Activated naive CD4-positive, alpha-beta T cell treated with anti-CD3 and anti-CD28 coated beads, Interleukin-2, amount 10 ng/mL, durations not matched to agents 7 days and 5 days (primary cell): ENCODE measurements around the gene WDR19.
"Not testable (repeated sequence)": the region's sequence is repeated elsewhere in the genome, so short reads cannot be mapped to it uniquely, and the experiment has no call there.

ENCODE experiments used
- CTCF ChIA-PET: fragments of 350-600 bp; sonication (Branson Sonifier 250); formaldehyde crosslinking; loops from one replicate; lab custom pipeline; 2021; ENCODE audit warnings: antibody characterized with exemption; lab: Charles Lee
- DNase-seq: peaks from one replicate; pipeline ENCODE4 v3.0.0-alpha.2; 2020
- H3K27ac Mint-ChIP-seq: one replicate; pipeline ENCODE4 v1.8.0; 2021; ENCODE audit warnings: mild to moderate bottlenecking, moderate library complexity, mixed read lengths
- H3K27me3 Mint-ChIP-seq: one replicate; pipeline ENCODE4 v1.8.0; 2021; ENCODE audit warnings: mild to moderate bottlenecking, mixed read lengths
- H3K36me3 Mint-ChIP-seq: one replicate; pipeline ENCODE4 v1.8.0; 2021; ENCODE audit warnings: mixed read lengths
- H3K4me1 Mint-ChIP-seq: one replicate; pipeline ENCODE4 v1.8.0; 2021; ENCODE audit warnings: mixed read lengths
- H3K4me3 Mint-ChIP-seq: one replicate; pipeline ENCODE4 v1.8.0; 2021; ENCODE audit warnings: mild to moderate bottlenecking, moderate library complexity, mixed read lengths
- H3K9me3 Mint-ChIP-seq: one replicate; pipeline ENCODE4 v1.8.0; 2021; ENCODE audit warnings: mixed read lengths

WDR19 gene

GRCh38 chr4:39181905-39182638, at the start of gene WDR19:
TSS of gene WDR19 (plus strand) at chr4:39182529. CDS start at chr4:39182558, 29 bp downstream.
- peak; percentile 99 for DNase-seq
- Mint-ChIP-seq H3K4me1 (peaks cover 12% of the 10 kb centered on the region), H3K9me3 (no peaks in the 10 kb centered on the region), H3K27ac (peak within 1 kb of the TSS; percentile 65), H3K4me3 (no peak within 1 kb of the TSS), H3K36me3 (no peaks in the 10 kb centered on the region), H3K27me3 (no peaks in the 10 kb centered on the region)
- CTCF ChIA-PET: interaction anchor here (0.5 to 1.0 kb wide), 10 partner anchors 9 to 543 kb away, joined by 3 to 4 read pairs (median 3); no protein-coding TSS in a partner anchor

DNA sequence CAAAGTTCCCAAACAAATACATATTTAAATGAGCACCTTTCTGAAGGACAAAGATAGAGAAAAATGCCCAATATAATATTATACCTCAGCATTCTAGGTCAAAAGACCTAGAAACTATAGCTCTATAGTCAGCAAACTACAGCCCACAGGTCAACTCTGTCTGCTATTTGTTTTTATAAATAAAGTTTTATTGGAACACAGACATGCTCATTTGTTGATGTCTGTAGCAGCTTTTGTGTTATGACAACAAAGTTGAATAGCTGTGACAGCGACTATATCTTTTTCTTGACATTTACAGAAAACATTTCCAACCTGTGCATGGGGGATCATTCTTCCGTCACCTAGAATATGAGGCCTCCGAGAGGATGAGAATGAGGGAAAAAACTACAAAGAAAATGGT, 48.7 kb upstream of the WDR19 start:
- H3K9me3 Mint-ChIP-seq: no peaks in the 10 kb centered on the region
- no peak for DNase-seq
- H3K27ac Mint-ChIP-seq: peak overlapping the region; percentile 68
- CTCF ChIA-PET: interaction anchor here (0.7 to 4.5 kb wide), 7 partner anchors 14 to 374 kb away, joined by 3 to 122 read pairs (median 3); no protein-coding TSS in a partner anchor
- H3K4me3 Mint-ChIP-seq: no peak overlapping the region
- H3K27me3 Mint-ChIP-seq: no peaks in the 10 kb centered on the region
- peaks cover 16% of the 10 kb centered on the region for H3K36me3 Mint-ChIP-seq
- peaks cover 16% of the 10 kb centered on the region for H3K4me1 Mint-ChIP-seq

DNA sequence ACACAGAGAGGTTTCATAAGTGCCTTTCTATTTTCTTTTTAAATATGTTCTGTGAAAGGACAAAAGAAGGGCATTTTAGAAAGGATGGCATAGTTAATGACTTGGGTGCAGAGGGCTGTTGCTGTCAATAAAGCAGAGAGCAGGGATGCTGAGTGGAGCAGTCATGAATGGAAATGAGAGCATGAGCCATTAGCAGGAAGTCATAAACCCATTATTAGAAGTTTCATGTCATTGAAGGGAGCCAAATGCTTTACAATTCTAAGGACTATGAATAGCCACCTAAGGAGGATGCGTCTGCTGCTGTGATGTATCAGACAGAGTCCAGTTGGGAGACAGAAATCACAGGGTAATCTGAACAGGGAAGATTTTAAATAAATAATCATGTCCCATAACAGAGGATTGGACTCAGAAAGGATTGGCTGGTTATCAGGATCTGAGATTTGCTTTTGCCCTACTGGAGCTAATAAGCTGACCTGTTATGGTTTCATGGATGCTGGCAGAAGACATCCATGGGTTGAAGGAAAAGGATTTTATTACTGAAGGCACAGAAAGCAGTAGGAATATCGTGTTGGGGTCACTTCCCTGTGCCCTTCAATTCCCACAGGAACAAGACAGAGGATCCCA, 47.5 kb upstream of the WDR19 start:
- CTCF ChIA-PET: interaction anchor here (0.6 to 4.5 kb wide), 29 partner anchors 10 to 375 kb away, joined by 3 to 122 read pairs (median 3); no protein-coding TSS in a partner anchor
- Mint-ChIP-seq H3K27me3 (no peaks in the 10 kb centered on the region), H3K4me3 (no peak overlapping the region), H3K27ac (no peak overlapping the region), H3K36me3 (peaks cover 13% of the 10 kb centered on the region), H3K4me1 (peaks cover 16% of the 10 kb centered on the region), H3K9me3 (no peaks in the 10 kb centered on the region)
- no peak for DNase-seq

DNA sequence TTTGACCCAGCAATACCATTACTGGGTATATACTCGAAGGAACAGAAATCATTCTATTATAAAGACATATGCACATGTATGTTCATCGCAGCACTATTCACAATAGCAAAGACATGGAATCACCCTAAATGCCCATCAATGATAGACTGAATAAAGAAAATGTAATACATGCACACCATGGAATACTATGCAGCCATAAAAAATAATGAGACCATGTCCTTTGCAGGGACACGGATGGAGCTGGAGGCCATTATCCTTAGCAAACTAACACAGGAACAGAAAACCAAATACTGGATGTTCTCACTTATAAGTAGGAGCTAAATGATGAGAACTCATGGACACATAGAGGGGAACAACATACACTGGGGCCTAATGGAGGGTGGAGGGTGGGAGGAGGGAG, 44.1 kb upstream of the WDR19 start:
- CTCF ChIA-PET: interaction anchor here (2.2 kb wide), 1 partner anchor 236 kb away, joined by 13 read pairs; no protein-coding TSS in a partner anchor
- peaks cover 16% of the 10 kb centered on the region for H3K4me1 Mint-ChIP-seq

GRCh38 chr4:39146211-39146610, 36.1 kb upstream of the WDR19 start:
- Mint-ChIP-seq H3K27me3 (no peaks in the 10 kb centered on the region), H3K4me1 (peaks cover 5% of the 10 kb centered on the region), H3K36me3 (no peaks in the 10 kb centered on the region), H3K4me3 (no peak overlapping the region), H3K27ac (no peak overlapping the region), H3K9me3 (no peaks in the 10 kb centered on the region)
- DNase-seq: no peak
- CTCF ChIA-PET: interaction anchor here (1.0 kb wide), 1 partner anchor 243 kb away, joined by 3 read pairs; no protein-coding TSS in a partner anchor

More for the DNA sequence above, 44.1 kb upstream of the WDR19 start:
- H3K27ac Mint-ChIP-seq, H3K9me3 Mint-ChIP-seq, H3K27me3 Mint-ChIP-seq, DNase-seq, H3K36me3 Mint-ChIP-seq, H3K4me3 Mint-ChIP-seq: not testable (repeated sequence)

DNA sequence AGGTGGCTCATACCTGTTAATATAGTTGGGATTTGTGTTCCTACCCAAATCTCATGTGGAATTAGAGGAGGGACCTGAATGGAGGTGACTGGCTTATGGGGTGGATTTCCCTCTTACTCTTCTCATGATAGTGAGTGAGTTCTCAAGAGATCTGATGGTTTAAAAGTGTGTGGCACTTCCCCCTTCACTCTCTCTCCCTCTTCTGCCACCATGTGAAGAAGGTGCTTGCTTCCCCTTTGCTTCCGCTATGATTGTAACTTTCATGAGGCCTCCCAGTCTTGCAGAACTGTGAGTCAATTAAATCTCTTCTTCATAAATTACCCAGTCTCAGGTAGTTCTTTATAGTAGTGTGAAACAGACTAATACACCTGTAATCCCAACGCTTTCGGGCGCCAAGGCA, 28.3 kb upstream of the WDR19 start:
- Mint-ChIP-seq H3K27ac (no peak overlapping the region), H3K36me3 (no peaks in the 10 kb centered on the region), H3K4me3 (no peak overlapping the region), H3K9me3 (no peaks in the 10 kb centered on the region), H3K27me3 (no peaks in the 10 kb centered on the region), H3K4me1 (peaks cover 5% of the 10 kb centered on the region)
- CTCF ChIA-PET: no interaction called here
- no peak for DNase-seq

- no peak overlapping the region for H3K27ac Mint-ChIP-seq
- no peaks in the 10 kb centered on the region for H3K27me3 Mint-ChIP-seq
- H3K4me3 Mint-ChIP-seq: no peak overlapping the region
- no peaks in the 10 kb centered on the region for H3K9me3 Mint-ChIP-seq
- H3K36me3 Mint-ChIP-seq: no peaks in the 10 kb centered on the region
- DNase-seq: no peak
- H3K4me1 Mint-ChIP-seq: no peaks in the 10 kb centered on the region
- CTCF ChIA-PET: no interaction called here
These were observed 24.8 kb upstream of the WDR19 start for GRCh38 chr4:39157520-39157919.

DNA sequence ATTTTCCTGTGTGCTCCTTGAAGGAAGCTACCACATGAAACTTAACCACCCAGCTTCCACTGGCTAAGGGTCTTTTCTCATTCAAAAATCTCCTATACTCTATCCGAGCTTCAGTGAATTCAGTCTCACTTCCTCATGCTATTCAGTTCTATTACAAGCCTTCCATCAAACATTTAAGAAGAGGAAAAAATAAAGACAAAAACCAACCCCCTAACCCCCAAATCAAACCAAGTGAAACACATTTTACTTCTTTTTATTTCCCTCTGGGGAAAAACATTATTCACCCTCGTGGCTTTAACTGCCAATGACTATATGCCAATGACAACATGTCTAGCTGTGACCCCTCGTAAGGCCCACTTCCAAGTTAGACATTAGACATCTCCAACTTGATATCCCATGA, 16.2 kb upstream of the WDR19 start:
- no peak for DNase-seq
- CTCF ChIA-PET: interaction anchor here (0.8 to 1.2 kb wide), 2 partner anchors 16 to 24 kb away, joined by 3 to 4 read pairs; no protein-coding TSS in a partner anchor

DNA sequence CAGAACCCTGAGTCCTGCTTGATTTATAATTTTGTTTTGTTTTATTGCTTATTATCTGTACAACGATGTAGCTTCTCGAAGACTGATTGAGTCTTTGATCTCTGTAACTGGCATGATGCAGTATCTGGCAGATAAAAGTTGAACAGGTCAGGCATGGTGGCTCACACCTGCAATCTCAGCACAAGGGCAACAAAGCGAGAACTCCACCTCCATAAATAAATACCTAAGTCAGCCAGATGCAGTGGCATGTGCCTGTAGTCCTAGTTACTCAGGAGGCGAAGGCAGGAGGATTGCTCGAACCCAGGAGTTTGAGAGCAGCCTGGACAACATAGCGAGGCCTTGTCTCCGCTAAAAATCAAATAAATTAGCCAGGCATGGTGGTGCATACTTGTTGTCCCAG, 15.7 kb upstream of the WDR19 start:
- Mint-ChIP-seq H3K4me1 (peaks cover 2% of the 10 kb centered on the region), H3K9me3 (peaks cover 6% of the 10 kb centered on the region), H3K27me3 (peaks cover 21% of the 10 kb centered on the region), H3K4me3 (no peak overlapping the region), H3K36me3 (no peaks in the 10 kb centered on the region), H3K27ac (no peak overlapping the region)
- CTCF ChIA-PET: interaction anchor here (0.8 to 1.2 kb wide), 2 partner anchors 15 to 24 kb away, joined by 3 to 4 read pairs; no protein-coding TSS in a partner anchor
- DNase-seq: no peak

More for the DNA sequence above, 16.2 kb upstream of the WDR19 start:
- no peak overlapping the region for H3K4me3 Mint-ChIP-seq
- H3K4me1 Mint-ChIP-seq: peaks cover 2% of the 10 kb centered on the region
- H3K27ac Mint-ChIP-seq: no peak overlapping the region
- peaks cover 21% of the 10 kb centered on the region for H3K27me3 Mint-ChIP-seq
- H3K36me3 Mint-ChIP-seq: no peaks in the 10 kb centered on the region
- H3K9me3 Mint-ChIP-seq: peaks cover 6% of the 10 kb centered on the region

- peaks cover 20% of the 10 kb centered on the region for H3K27me3 Mint-ChIP-seq
- peaks cover 6% of the 10 kb centered on the region for H3K9me3 Mint-ChIP-seq
These were observed 12.9 kb upstream of the WDR19 start for GRCh38 chr4:39169426-39169825.

GRCh38 chr4:39170301-39170700, 12.0 kb upstream of the WDR19 start:
- H3K36me3 Mint-ChIP-seq: peaks cover 1% of the 10 kb centered on the region
- no peak overlapping the region for H3K4me3 Mint-ChIP-seq
- DNase-seq: no peak
- no peak overlapping the region for H3K27ac Mint-ChIP-seq
- CTCF ChIA-PET: no interaction called here
- H3K4me1 Mint-ChIP-seq: peaks cover 2% of the 10 kb centered on the region
- peaks cover 25% of the 10 kb centered on the region for H3K27me3 Mint-ChIP-seq
- peaks cover 6% of the 10 kb centered on the region for H3K9me3 Mint-ChIP-seq

More at GRCh38 chr4:39169426-39169825, 12.9 kb upstream of the WDR19 start:
- CTCF ChIA-PET: no interaction called here
- no peak overlapping the region for H3K4me3 Mint-ChIP-seq
- peaks cover 1% of the 10 kb centered on the region for H3K36me3 Mint-ChIP-seq
- DNase-seq: no peak
- H3K4me1 Mint-ChIP-seq: peaks cover 2% of the 10 kb centered on the region
- no peak overlapping the region for H3K27ac Mint-ChIP-seq

DNA sequence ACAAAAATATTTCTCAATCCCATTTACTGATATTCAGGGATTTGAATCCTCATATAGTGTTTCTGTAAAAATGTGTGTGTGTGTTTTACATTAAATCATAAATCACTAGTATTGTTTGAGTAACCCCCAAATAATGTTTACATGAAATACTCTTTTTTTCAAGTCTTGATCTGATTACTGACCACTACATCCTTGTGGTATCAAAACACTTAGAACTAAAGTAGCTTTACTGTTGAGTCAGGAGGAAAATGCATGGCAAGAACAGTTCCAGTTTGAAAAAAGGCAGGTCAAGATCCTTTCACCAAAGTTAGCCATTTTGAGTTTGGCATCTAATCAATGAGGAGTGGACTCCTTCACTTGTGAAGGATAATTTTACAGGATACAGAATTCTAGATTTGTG, 3.6 kb upstream of the WDR19 start:
- Mint-ChIP-seq H3K36me3 (no peaks in the 10 kb centered on the region), H3K4me1 (peaks cover 7% of the 10 kb centered on the region), H3K4me3 (no peak overlapping the region), H3K27ac (no peak overlapping the region), H3K27me3 (peaks cover 25% of the 10 kb centered on the region), H3K9me3 (no peaks in the 10 kb centered on the region)
- CTCF ChIA-PET: interaction anchor here (0.7 to 1.1 kb wide), 2 partner anchors 191 to 318 kb away, joined by 4 read pairs; no protein-coding TSS in a partner anchor
- no peak for DNase-seq

DNA sequence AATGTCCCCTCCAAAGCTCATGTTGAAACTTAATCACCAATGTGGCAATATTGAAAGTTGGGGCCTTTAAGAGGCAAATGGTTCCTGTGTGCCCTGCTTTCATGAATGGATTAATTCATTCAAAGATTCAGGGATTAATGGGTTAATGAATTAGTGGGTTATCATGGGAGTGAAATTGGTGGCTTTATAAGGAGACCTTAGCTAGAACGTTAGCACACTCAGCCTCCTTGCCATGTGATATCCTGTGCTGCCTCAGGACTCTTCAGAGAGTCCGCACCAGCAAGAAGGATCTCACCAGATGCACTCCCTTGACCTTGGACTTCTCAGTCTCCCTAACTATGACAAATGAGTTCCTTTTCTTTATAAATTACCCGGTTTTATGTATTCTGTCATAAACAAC, 2.6 kb upstream of the WDR19 start:
- H3K4me1 Mint-ChIP-seq: peaks cover 9% of the 10 kb centered on the region
- no peak for DNase-seq
- H3K4me3 Mint-ChIP-seq: no peak overlapping the region
- CTCF ChIA-PET: interaction anchor here (1.1 kb wide), 1 partner anchor 319 kb away, joined by 4 read pairs; no protein-coding TSS in a partner anchor
- no peaks in the 10 kb centered on the region for H3K9me3 Mint-ChIP-seq
- H3K27me3 Mint-ChIP-seq: peaks cover 20% of the 10 kb centered on the region
- no peak overlapping the region for H3K27ac Mint-ChIP-seq
- H3K36me3 Mint-ChIP-seq: no peaks in the 10 kb centered on the region

DNA sequence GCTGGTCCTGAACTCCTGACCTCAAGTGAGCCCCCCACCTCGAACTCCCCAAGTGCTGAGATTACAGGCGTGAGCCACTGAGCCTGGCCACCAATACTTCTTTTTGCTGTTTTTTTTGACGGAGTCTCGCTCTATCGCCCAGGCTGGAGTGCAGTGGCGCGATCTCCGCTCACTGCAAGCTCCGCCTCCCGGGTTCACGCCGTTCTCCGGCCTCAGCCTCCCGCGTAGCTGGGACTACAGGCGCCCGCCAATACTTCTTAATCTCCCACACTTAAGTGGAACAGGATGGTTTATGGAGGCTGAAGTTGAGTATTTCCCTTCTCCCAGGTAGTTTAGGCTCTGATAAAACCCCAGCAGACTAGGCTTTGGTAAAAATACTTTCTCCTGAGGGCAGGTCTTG, 1.7 kb upstream of the WDR19 start:
- CTCF ChIA-PET: interaction anchor here (0.6 kb wide), 1 partner anchor 108 kb away, joined by 3 read pairs; no protein-coding TSS in a partner anchor

More for the DNA sequence above, 1.7 kb upstream of the WDR19 start:
- H3K4me3 Mint-ChIP-seq, H3K4me1 Mint-ChIP-seq, H3K27ac Mint-ChIP-seq, H3K9me3 Mint-ChIP-seq, DNase-seq, H3K36me3 Mint-ChIP-seq: not testable (repeated sequence)
- H3K27me3 Mint-ChIP-seq: peaks cover 13% of the 10 kb centered on the region
